Subcutaneous abdominal adipose tissue (tissue), 5 donors: ENCODE data around the gene STYXL2.
A peak's percentile ranks its signal among the peaks of the same experiment; 100 is the strongest.

ENCODE experiments used
- H3K27ac ChIP-seq: one replicate; pipeline ENCODE4 v1.7.0; 2013; ENCODE audit warnings: low read depth, mild to moderate bottlenecking, inconsistent platforms, low read length, moderate library complexity
- H3K27me3 ChIP-seq, 5 donors: one replicate each; pipeline ENCODE4 v1.7.0; 2013; ENCODE audit warnings: low read length in 5 of 5, inconsistent platforms in 1 of 5; ENCODE audit not compliant: control insufficient read depth in 5 of 5, insufficient read depth in 4 of 5
- H3K36me3 ChIP-seq, 5 donors: one replicate each; pipeline ENCODE4 v1.7.0; 2013; ENCODE audit warnings: low read length in 5 of 5; ENCODE audit not compliant: control insufficient read depth in 5 of 5, insufficient read depth in 5 of 5
- H3K4me1 ChIP-seq, 5 donors: one replicate each; pipeline ENCODE4 v1.7.0; 2013; ENCODE audit warnings: low read length in 5 of 5, mild to moderate bottlenecking in 3 of 5, moderate library complexity in 1 of 5; ENCODE audit not compliant: control insufficient read depth in 5 of 5, insufficient read depth in 5 of 5
- H3K4me3 ChIP-seq, 5 donors: one replicate each; pipeline ENCODE4 v1.7.0; 2013; ENCODE audit warnings: low read length in 5 of 5, low read depth in 1 of 5
- H3K9ac ChIP-seq, 5 donors: one replicate each; pipeline ENCODE4 v1.7.0; 2013; ENCODE audit warnings: low read length in 5 of 5, mild to moderate bottlenecking in 4 of 5, moderate library complexity in 3 of 5
- H3K9me3 ChIP-seq, 5 donors: one replicate each; pipeline ENCODE4 v1.7.0; 2013; ENCODE audit warnings: low read length in 5 of 5; ENCODE audit not compliant: control insufficient read depth in 5 of 5
- donor health status: healthy.
- donor health status: healthy.
- donor health status: healthy.
- donor health status: healthy.
- donor health status: healthy.

Gene STYXL2

GRCh38 chr1:167077128-167077867 lies 16.6 kb upstream of the STYXL2 start:
- Histone ChIP-seq H3K9ac (no peak overlapping the region), H3K27ac (no peak overlapping the region), H3K27me3 (peaks cover 3 to 10% (median 7%) of the 10 kb centered on the region in 5 donors), H3K4me3 (no peak overlapping the region), H3K4me1 (peaks cover 0 to 2% (median under 1%) of the 10 kb centered on the region in 5 donors), H3K9me3 (no peaks in the 10 kb centered on the region), H3K36me3 (no peaks in the 10 kb centered on the region)

- Histone ChIP-seq H3K9ac (no peak overlapping the region), H3K4me3 (no peak overlapping the region), H3K36me3 (no peaks in the 10 kb centered on the region), H3K27me3 (peaks cover 3 to 15% (median 11%) of the 10 kb centered on the region in 5 donors), H3K27ac (no peak overlapping the region), H3K9me3 (no peaks in the 10 kb centered on the region), H3K4me1 (peaks cover 3 to 7% (median 5%) of the 10 kb centered on the region in 5 donors)
Measured at GRCh38 chr1:167077868-167078210, 16.0 kb upstream of the STYXL2 start.

DNA sequence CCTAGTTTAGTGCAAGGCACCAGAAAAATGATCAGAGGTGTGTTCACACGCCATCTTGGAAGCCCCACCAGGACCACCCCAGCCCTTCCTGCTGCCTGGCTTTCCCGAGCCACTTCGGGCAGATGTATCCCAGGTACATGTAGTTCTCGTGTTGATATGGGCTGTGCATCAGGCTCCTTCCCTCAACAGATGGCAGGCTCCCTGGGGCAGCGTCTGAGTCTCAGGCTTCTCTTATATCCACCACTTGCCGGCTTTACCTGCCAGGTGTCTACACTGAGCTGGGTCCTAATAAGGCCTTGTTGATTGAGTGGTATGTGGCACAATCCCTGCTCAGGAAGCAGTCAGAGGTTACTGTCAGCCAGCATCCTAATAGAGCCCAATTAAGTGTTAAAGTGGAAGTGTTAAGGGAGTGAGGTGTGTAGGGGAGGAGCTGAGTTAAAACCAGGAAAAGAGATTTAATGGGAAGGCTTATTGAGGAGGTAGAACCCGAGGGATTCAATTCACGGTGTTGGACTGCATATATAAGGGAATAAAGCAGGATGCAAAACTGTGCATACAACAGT lies 12.2 kb upstream of the STYXL2 start:
- H3K27me3 ChIP-seq = peaks cover 5 to 15% (median 9%) of the 10 kb centered on the region in 5 donors
- H3K9me3 ChIP-seq = no peaks in the 10 kb centered on the region
- H3K36me3 ChIP-seq = no peaks in the 10 kb centered on the region
- H3K9ac ChIP-seq = no peak overlapping the region
- H3K4me1 ChIP-seq = peaks cover 3 to 14% (median 7%) of the 10 kb centered on the region in 5 donors
- H3K4me3 ChIP-seq = no peak overlapping the region
- H3K27ac ChIP-seq = no peak overlapping the region

- H3K4me3 ChIP-seq = peak overlapping the region in 4 of 5 donors; percentile 6 to 38 (median 27)
- H3K9ac ChIP-seq = no peak overlapping the region
- peaks cover 3 to 14% (median 7%) of the 10 kb centered on the region in 5 donors for H3K4me1 ChIP-seq
- no peaks in the 10 kb centered on the region for H3K36me3 ChIP-seq
- peaks cover 5 to 15% (median 9%) of the 10 kb centered on the region in 5 donors for H3K27me3 ChIP-seq
- no peaks in the 10 kb centered on the region for H3K9me3 ChIP-seq
- H3K27ac ChIP-seq = no peak overlapping the region
Measured at GRCh38 chr1:167082511-167083027, 11.3 kb upstream of the STYXL2 start.

GRCh38 chr1:167083066-167083665 lies 10.7 kb upstream of the STYXL2 start:
- peaks cover 3 to 14% (median 7%) of the 10 kb centered on the region in 5 donors for H3K4me1 ChIP-seq
- H3K36me3 ChIP-seq = no peaks in the 10 kb centered on the region
- H3K4me3 ChIP-seq = peak overlapping the region in 3 of 5 donors; percentile 6 to 28 (median 26)
- no peak overlapping the region for H3K9ac ChIP-seq
- no peak overlapping the region for H3K27ac ChIP-seq
- no peaks in the 10 kb centered on the region for H3K9me3 ChIP-seq
- H3K27me3 ChIP-seq = peaks cover 5 to 15% (median 9%) of the 10 kb centered on the region in 5 donors

DNA sequence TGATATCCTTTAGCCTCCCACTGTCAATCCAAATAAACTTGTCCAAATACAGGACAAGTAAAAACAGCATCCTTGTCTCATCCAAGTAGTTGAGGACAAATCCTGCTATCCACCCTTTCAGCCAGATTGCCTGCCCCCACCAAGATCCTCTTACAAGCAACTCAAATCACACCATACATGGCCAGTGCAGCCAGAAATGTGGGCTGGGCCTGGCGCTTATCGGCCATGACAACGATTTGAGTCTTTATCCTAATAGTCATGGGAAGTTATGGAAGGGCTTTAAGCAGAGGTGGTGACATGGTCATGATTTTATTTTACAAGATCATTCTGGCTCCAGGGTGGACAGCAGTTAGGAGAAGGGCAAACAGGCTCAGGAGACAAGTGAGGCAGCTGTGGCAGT lies 10.0 kb upstream of the STYXL2 start:
- Histone ChIP-seq H3K27ac (no peak overlapping the region), H3K9ac (no peak overlapping the region), H3K36me3 (no peaks in the 10 kb centered on the region)

GRCh38 chr1:167084757-167085156 lies 9.1 kb upstream of the STYXL2 start:
- peaks cover 3 to 14% (median 7%) of the 10 kb centered on the region in 5 donors for H3K4me1 ChIP-seq
- H3K9me3 ChIP-seq = no peaks in the 10 kb centered on the region
- no peaks in the 10 kb centered on the region for H3K36me3 ChIP-seq
- no peak overlapping the region for H3K27ac ChIP-seq
- H3K4me3 ChIP-seq = no peak overlapping the region
- H3K27me3 ChIP-seq = peaks cover 5 to 15% (median 9%) of the 10 kb centered on the region in 5 donors
- H3K9ac ChIP-seq = no peak overlapping the region

More for the DNA sequence above, 10.0 kb upstream of the STYXL2 start:
- H3K4me3 ChIP-seq = no peak overlapping the region
- no peaks in the 10 kb centered on the region for H3K9me3 ChIP-seq
- peaks cover 3 to 14% (median 7%) of the 10 kb centered on the region in 5 donors for H3K4me1 ChIP-seq
- H3K27me3 ChIP-seq = peaks cover 5 to 15% (median 9%) of the 10 kb centered on the region in 5 donors

GRCh38 chr1:167086033-167086432 lies 7.8 kb upstream of the STYXL2 start:
- Histone ChIP-seq H3K36me3 (no peaks in the 10 kb centered on the region), H3K27me3 (peaks cover 5 to 15% (median 9%) of the 10 kb centered on the region in 5 donors), H3K9ac (no peak overlapping the region), H3K27ac (no peak overlapping the region), H3K4me1 (peaks cover 3 to 18% (median 7%) of the 10 kb centered on the region in 5 donors), H3K4me3 (no peak overlapping the region), H3K9me3 (no peaks in the 10 kb centered on the region)

DNA sequence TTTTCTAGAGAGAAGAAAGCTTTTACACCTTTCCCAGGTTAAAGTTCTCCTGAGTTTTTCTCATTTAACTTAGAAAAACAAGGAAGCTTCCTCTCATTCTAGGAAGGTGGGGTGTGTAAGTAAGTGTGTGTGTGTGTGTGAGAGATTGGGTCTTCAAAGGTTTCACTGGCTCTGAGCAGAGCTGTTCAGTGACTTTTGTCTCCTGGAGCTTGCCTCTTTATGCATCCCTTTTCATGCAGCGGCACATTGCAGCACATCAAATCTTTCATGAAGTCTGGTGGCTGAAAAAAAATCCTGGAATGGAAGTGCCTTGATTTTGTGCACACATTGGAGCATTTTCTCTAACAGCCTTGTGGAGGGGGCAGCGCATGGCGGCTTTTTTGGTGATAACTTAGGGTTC lies 7.1 kb upstream of the STYXL2 start:
- Histone ChIP-seq H3K36me3 (no peaks in the 10 kb centered on the region), H3K27me3 (peaks cover 3 to 8% (median 7%) of the 10 kb centered on the region in 5 donors), H3K9me3 (no peaks in the 10 kb centered on the region), H3K9ac (no peak overlapping the region), H3K4me3 (no peak overlapping the region), H3K4me1 (peaks cover 3 to 18% (median 7%) of the 10 kb centered on the region in 5 donors), H3K27ac (no peak overlapping the region)
